NCI-H146 treated with DMSO at 0.1 percent for 48 hours (cell line): ENCODE results near the gene CCDC66.

ENCODE experiments used
- DNase-seq: peaks from one replicate; lab custom pipeline; 2025; ENCODE audit not compliant: unreplicated experiment; lab: John Stamatoyannopoulos, UW

Gene CCDC66

GRCh38 chr3:56621681-56622080 is 64.7 kb downstream of the CCDC66 start:
- DNase-seq, result no peak

GRCh38 chr3:56622381-56622780 is 65.4 kb downstream of the CCDC66 start:
- peak; percentile 42 for DNase-seq

- DNase-seq, result no peak
Observed at GRCh38 chr3:56624725-56625124, 67.8 kb downstream of the CCDC66 start.

GRCh38 chr3:56629047-56629446 is 72.1 kb downstream of the CCDC66 start:
- DNase-seq, result no peak

GRCh38 chr3:56629451-56629850 is 72.5 kb downstream of the CCDC66 start:
- DNase-seq, result no peak

- no peak for DNase-seq
Observed at GRCh38 chr3:56630966-56631365, 74.0 kb downstream of the CCDC66 start.

GRCh38 chr3:56633181-56633580 is 76.2 kb downstream of the CCDC66 start:
- no peak for DNase-seq

- DNase-seq, result no peak
Observed at GRCh38 chr3:56633602-56634535, 76.9 kb downstream of the CCDC66 start.

GRCh38 chr3:56645407-56645806 is 88.4 kb downstream of the CCDC66 start:
- no peak for DNase-seq

- no peak for DNase-seq
Observed at GRCh38 chr3:56654460-56654859, 97.5 kb downstream of the CCDC66 start.

GRCh38 chr3:56655709-56656108 is 98.7 kb downstream of the CCDC66 start:
- DNase-seq, result no peak

GRCh38 chr3:56664823-56665222 is 107.8 kb downstream of the CCDC66 start:
- no peak for DNase-seq

GRCh38 chr3:56667973-56668579 is 111.1 kb downstream of the CCDC66 start:
- no peak for DNase-seq
